ENCODE results near the gene COL5A2.

GRCh38 chr2:189102735-189103134 is 76.8 kb downstream of the COL5A2 start:
- TF ChIP-seq JUN (IDR thresholded peaks at IDR 0.05; ENCODE audit: borderline replicate concordance, insufficient read depth, insufficient read length, low read depth) (no peak), FOS (IDR thresholded peaks at IDR 0.05; ENCODE audit: borderline replicate concordance, insufficient read depth, low read length) (no peak), POLR2AphosphoS5 (IDR thresholded peaks at IDR 0.05; ENCODE audit: insufficient read depth, low read depth, low read length) (no peak)
- TF ChIP-seq, protein P1, sequence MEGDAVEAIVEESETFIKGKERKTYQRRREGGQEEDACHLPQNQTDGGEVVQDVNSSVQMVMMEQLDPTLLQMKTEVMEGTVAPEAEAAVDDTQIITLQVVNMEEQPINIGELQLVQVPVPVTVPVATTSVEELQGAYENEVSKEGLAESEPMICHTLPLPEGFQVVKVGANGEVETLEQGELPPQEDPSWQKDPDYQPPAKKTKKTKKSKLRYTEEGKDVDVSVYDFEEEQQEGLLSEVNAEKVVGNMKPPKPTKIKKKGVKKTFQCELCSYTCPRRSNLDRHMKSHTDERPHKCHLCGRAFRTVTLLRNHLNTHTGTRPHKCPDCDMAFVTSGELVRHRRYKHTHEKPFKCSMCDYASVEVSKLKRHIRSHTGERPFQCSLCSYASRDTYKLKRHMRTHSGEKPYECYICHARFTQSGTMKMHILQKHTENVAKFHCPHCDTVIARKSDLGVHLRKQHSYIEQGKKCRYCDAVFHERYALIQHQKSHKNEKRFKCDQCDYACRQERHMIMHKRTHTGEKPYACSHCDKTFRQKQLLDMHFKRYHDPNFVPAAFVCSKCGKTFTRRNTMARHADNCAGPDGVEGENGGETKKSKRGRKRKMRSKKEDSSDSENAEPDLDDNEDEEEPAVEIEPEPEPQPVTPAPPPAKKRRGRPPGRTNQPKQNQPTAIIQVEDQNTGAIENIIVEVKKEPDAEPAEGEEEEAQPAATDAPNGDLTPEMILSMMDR (IDR thresholded peaks at IDR 0.05; ENCODE audit: extremely low read depth in 1 of 2, insufficient read depth in 1 of 2, low read depth in 1 of 2, low read length in 2 of 2): no peak

Data from endothelial cell of umbilical vein (primary cell).